NCI-H1092 treated with DMSO at 0.1 percent for 48 hours (cell line): ENCODE results near the gene USP7.
"Not testable (repeated sequence)": the region's sequence is repeated elsewhere in the genome, so short reads cannot be mapped to it uniquely, and the experiment has no call there.

ENCODE experiments used
- DNase-seq: peaks from one replicate; lab custom pipeline; 2025; lab: John Stamatoyannopoulos, UW

Gene USP7

GRCh38 chr16:8963821-8964441, at the start of gene USP7:
Gene USP7, minus strand, starts transcription at chr16:8963906. Its CDS starts 621 bp downstream, at chr16:8963285.
- DNase-seq = peak; percentile 84

DNA sequence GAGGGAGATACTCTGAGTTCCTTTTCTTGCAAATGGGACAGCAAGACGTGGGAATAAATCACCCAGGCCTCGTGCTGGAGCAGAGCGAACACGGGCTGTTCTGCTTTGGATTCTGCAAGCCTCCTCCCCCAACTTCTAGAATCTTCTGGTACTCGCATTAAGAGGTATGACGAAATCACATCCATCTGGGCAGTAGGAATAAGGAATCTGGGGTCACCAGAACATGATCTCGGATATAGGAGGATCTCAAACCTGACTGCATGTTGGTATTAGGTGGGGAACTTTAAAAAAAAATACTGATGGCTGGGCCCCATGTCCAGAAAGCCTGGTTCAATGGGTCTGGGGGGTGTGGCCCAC, 49.8 kb upstream of the USP7 start:
- no peak for DNase-seq

DNA sequence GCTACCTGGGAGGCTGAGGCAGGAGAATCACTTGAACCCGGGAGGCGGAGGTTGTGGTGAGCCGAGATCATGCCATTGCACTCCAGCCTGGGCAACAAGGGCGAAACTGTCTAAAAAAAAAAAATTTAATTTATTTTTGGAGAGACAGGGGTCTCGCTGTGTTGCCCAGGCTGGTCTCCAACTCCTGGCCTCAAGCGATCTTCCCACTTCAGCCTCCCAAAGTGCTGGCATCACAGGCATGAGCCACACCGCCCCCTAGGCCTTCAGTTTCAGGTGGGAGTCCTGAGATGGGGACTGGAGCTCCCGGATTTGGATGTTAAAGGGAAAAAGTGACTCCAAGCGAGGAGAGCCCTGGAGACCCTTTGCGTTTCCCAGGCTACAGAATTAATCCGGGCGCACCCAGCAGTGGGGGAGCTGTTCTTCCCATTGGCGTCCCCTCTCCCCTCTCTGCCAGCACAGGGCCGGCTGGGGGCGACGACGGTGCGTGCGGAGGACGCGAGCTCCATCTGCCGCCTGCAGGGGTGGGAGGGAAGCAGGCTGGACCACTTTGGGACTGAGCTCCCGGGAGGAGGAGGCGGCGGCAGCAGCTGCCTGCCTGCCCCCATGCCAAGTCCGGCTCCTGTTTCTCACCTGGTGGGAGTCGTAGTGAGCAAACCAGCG, 49.3 kb upstream of the USP7 start:
- peak; percentile 50 for DNase-seq

DNA sequence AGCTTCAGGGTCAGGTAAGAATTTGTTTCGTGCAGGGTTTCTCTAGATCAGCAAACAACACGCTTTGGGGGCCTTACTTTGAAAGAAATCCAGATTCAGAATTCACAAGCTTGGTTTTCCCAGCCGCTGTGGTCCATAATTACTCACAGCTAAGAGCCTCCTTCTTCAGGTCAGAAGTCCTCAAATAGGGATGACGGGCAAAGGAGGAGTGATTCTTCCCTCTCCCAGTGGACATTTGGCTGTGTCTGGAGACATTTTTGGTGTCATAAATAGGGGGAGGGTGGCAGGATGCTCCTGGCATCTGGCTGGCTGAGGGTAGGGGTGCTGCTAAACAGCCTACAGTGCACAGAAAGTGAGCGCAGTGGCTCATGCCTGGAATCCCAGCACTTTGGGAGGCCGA, 48.6 kb upstream of the USP7 start:
- DNase-seq = no peak

GRCh38 chr16:9008601-9009260, 45.0 kb upstream of the USP7 start:
- DNase-seq = peak; percentile 45

DNA sequence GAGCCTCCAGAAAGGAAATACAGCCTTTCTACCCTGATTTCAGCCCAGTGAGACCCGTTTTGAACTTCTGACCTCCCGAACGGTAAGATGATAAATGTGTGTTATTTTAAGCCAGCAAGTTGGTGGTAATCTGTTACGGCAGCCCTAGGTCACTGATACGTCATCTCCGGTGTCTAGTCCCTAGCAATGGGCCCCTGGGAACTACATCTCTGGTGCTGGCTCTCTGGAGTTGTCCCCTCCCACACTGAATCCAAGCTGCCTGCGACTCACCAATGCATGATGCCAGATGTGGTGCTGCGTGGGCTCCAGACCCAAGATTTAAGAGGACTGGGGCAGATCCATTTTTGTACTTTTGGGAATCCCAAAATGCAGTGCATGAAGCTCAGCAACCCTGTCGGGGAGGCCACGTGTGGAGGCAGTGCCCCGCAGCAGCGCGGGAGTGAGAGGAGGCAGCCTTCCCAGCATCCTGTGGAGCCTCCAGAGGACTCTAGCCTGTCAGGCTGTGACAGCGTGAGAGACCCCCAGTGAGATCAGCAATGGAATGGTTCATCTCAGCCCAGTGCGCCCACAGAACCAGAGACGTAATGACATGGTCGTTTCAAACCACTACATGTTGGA, 43.6 kb upstream of the USP7 start:
- DNase-seq = no peak

GRCh38 chr16:9004183-9004582, 40.5 kb upstream of the USP7 start:
- no peak for DNase-seq

- no peak for DNase-seq
These were observed 40.1 kb upstream of the USP7 start for GRCh38 chr16:9003763-9004162.

DNA sequence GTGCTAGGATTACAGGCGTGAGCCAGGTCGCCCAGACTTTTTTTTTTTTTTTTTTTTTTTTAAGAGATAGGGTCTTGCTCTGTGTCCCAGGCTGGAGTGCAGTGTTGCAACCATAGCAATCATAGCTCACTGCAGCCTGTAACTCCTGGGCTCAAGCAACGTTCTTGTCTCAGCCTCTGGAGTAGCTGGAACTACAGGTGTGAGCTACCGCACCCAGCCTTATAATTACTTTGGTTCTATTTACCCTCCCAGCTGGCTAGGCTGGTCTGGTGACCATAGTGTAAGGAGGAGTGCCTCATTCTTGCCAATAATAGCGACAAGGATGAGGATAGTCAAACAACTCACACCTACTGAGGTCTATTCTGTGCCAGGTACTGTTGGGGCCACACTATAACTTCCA, 39.6 kb upstream of the USP7 start:
- no peak for DNase-seq

DNA sequence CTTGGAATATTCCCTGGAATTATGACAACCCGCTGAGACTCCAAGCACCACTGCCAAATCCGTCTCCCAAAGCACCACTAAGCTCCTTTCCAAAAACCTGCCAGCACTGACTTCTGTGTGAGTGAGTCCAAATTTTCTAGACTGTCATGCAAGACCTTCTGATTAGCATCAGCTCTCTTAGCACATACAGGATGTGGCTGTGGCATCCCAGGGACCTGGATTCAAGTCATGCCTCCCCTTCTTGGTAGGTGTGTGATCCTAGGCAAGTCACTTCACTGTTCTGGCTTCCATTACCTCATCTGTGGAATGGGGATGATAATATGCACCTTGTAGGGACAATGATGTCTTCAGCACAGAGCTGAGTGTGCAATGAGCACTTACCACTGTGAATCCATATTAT, 38.3 kb upstream of the USP7 start:
- DNase-seq = no peak

DNA sequence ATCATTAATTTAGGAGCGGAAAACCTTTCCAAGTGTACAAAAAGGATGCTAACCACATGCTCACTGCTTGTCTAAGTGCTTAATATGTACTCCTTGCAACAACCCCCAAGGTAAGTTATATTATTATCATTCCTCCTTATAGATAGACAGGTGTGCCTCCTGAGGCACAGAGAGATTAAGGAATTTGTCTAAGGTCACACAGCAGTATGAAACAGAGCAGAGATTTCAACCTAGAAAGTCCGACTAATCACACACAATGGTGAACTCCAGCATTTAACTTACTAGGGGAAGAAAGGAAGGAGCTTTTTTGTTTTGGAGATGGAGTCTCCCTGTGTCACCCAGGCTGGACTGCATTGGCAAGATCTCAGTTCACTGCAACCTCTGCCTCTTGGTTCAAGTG, 37.0 kb upstream of the USP7 start:
- no peak for DNase-seq

- DNase-seq = no peak
These were observed 36.1 kb upstream of the USP7 start for GRCh38 chr16:8999800-9000199.

GRCh38 chr16:8998108-8998507, 34.4 kb upstream of the USP7 start:
- DNase-seq = no peak

DNA sequence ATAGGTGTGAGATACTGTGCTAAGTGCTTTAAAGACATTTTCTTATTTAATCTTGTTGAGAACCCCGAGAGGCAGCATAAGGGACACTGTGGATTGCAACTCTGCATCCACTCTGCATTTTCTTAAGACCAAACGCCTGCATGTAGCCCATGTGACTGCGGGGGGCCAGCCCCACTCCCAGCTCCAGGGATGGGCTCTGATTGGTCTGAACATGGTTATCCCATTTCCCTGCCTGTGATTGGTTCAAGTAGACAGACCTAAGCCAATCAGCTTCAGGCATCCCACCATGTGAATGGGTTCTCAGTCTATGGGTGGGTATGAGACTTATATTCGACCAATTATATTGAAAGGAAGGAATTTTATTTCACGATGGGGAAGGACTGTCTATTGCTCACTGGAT, 33.2 kb upstream of the USP7 start:
- no peak for DNase-seq

- no peak for DNase-seq
These were observed 26.7 kb upstream of the USP7 start for GRCh38 chr16:8990445-8990844.

GRCh38 chr16:8989099-8989878, 25.6 kb upstream of the USP7 start:
- no peak for DNase-seq

DNA sequence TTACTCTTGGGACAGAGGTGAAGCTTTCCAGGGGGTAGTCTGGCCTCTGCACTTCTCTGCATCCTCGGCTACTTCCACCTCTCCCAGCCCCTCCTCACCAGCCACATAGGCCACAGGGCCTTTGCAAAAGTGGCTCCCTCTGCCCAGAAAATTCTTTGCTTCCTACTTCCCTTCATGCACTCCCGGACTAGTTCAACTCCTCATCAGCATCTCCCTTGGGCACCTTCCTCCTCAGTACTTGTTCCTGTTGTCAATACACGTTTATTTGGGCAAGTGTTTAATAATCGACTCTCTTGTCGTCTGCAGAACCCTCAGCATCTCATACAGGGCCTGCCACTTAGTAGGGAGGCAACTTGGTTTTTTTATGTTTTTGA, 23.1 kb upstream of the USP7 start:
- DNase-seq = no peak

DNA sequence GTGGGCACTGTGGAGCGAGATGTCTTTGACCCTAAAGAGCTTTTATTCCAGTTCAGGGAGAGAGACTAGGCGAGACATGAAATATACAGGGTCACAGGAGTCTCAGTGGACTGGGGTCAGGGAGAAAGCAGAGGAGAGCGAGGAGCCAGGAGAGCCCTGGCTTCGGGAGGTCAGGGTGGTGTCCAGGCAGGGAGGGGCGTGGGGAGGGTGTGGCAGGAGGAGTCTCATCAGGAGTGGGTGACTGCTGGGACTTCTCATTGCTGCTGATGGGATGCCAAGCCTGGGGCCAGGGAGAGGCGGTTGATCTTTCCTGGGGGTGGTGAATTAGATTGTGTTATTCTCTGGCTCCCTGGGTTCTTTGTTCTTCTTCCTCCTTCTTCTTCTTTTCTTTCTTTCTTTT, 22.4 kb upstream of the USP7 start:
- no peak for DNase-seq

DNA sequence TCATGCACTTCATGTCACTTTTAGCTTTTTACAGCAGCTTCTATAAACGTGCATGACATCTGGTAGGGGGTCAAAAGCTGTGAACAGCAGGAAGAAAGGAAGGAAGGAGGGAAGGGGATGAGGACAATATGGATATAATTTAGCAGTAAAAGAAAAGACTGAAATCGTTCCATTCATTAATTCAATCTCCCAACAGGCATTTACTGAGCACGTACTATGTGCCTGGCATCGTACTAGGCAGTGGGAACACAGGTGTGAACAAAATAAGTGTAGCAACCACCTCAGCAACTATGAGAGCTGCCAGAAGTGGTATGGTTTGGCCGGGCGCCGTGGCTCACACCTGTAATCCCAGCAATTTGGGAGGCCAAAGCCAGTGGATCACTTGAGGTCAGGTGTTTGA, 19.1 kb upstream of the USP7 start:
- DNase-seq = no peak

- DNase-seq = not testable (repeated sequence)
These were observed 18.2 kb upstream of the USP7 start for GRCh38 chr16:8981901-8982300.

DNA sequence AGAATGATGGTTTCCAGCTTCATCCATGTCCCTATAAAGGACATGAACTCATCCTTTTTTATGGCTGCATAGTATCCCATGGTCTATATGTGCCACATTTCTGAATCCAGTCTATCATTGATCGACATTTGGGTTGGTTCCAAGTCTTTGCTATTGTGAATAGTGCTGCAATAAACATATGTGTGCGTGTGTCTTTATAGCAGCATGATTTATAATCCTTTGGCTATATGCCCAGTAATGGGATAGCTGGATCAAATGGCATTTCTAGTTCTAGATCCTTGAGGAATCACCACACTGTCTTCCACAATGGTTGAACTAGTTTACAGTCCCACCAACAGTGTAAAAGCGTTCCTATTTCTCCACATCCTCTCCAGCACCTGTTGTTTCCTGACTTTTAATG, 12.5 kb upstream of the USP7 start:
- not testable (repeated sequence) for DNase-seq

GRCh38 chr16:8975039-8975438, 11.3 kb upstream of the USP7 start:
- DNase-seq = no peak
